HG02973 (cell line): ENCODE measurements around the gene PRMT7.
"Not testable (repeated sequence)": the region's sequence is repeated elsewhere in the genome, so short reads cannot be mapped to it uniquely, and the experiment has no call there.

ENCODE experiments used
- ATAC-seq: cut with Tn5 transposase; IDR thresholded peaks from one replicate; pipeline ENCODE4 v1.9.1; 2021; ENCODE audit warnings: moderate library complexity; ENCODE audit not compliant: unreplicated experiment

The PRMT7 gene

GRCh38 chr16:68283346-68283745 is 27.5 kb upstream of the PRMT7 start:
- no peak for ATAC-seq

- ATAC-seq = peak; percentile 5
Observed at GRCh38 chr16:68283801-68284598, 26.8 kb upstream of the PRMT7 start.

- ATAC-seq = peak; percentile 49
Observed at GRCh38 chr16:68284847-68285246, 26.0 kb upstream of the PRMT7 start.

- ATAC-seq = no peak
Observed at GRCh38 chr16:68285683-68286082, 25.1 kb upstream of the PRMT7 start.

GRCh38 chr16:68286153-68287074 is 24.4 kb upstream of the PRMT7 start:
- ATAC-seq = no peak

- no peak for ATAC-seq
Observed at GRCh38 chr16:68287276-68288251, 23.3 kb upstream of the PRMT7 start.

GRCh38 chr16:68288252-68288650 is 22.6 kb upstream of the PRMT7 start:
- no peak for ATAC-seq

GRCh38 chr16:68288796-68289195 is 22.0 kb upstream of the PRMT7 start:
- not testable (repeated sequence) for ATAC-seq

- no peak for ATAC-seq
Observed at GRCh38 chr16:68289202-68289601, 21.6 kb upstream of the PRMT7 start.

- ATAC-seq = peak; percentile 72
Observed at GRCh38 chr16:68289621-68290329, 21.0 kb upstream of the PRMT7 start.

GRCh38 chr16:68290450-68290849 is 20.4 kb upstream of the PRMT7 start:
- no peak for ATAC-seq

GRCh38 chr16:68291227-68291626 is 19.6 kb upstream of the PRMT7 start:
- ATAC-seq = no peak

- no peak for ATAC-seq
Observed at GRCh38 chr16:68292425-68292824, 18.4 kb upstream of the PRMT7 start.

GRCh38 chr16:68296291-68296690 is 14.5 kb upstream of the PRMT7 start:
- no peak for ATAC-seq

GRCh38 chr16:68296693-68297092 is 14.1 kb upstream of the PRMT7 start:
- no peak for ATAC-seq

- no peak for ATAC-seq
Observed at GRCh38 chr16:68297908-68298307, 12.9 kb upstream of the PRMT7 start.

- ATAC-seq = no peak
Observed at GRCh38 chr16:68298312-68298711, 12.5 kb upstream of the PRMT7 start.

- ATAC-seq = no peak
Observed at GRCh38 chr16:68298907-68299561, 11.8 kb upstream of the PRMT7 start.

- no peak for ATAC-seq
Observed at GRCh38 chr16:68299571-68300453, 11.0 kb upstream of the PRMT7 start.
